Subcutaneous abdominal adipose tissue (tissue), 5 donors: Measurements from ENCODE around the gene MCOLN1.

Experiments
- H3K27ac ChIP-seq: one replicate; pipeline ENCODE4 v1.7.0; 2013; ENCODE audit warnings: low read depth, mild to moderate bottlenecking, inconsistent platforms, low read length, moderate library complexity
- H3K27me3 ChIP-seq, 5 donors: one replicate each; pipeline ENCODE4 v1.7.0; 2013; ENCODE audit warnings: low read length in 5 of 5, inconsistent platforms in 1 of 5; ENCODE audit not compliant: control insufficient read depth in 5 of 5, insufficient read depth in 4 of 5
- H3K36me3 ChIP-seq, 5 donors: one replicate each; pipeline ENCODE4 v1.7.0; 2013; ENCODE audit warnings: low read length in 5 of 5; ENCODE audit not compliant: control insufficient read depth in 5 of 5, insufficient read depth in 5 of 5
- H3K4me1 ChIP-seq, 5 donors: one replicate each; pipeline ENCODE4 v1.7.0; 2013; ENCODE audit warnings: low read length in 5 of 5, mild to moderate bottlenecking in 3 of 5, moderate library complexity in 1 of 5; ENCODE audit not compliant: control insufficient read depth in 5 of 5, insufficient read depth in 5 of 5
- H3K4me3 ChIP-seq, 5 donors: one replicate each; pipeline ENCODE4 v1.7.0; 2013; ENCODE audit warnings: low read length in 5 of 5, low read depth in 1 of 5
- H3K9ac ChIP-seq, 5 donors: one replicate each; pipeline ENCODE4 v1.7.0; 2013; ENCODE audit warnings: low read length in 5 of 5, mild to moderate bottlenecking in 4 of 5, moderate library complexity in 3 of 5
- H3K9me3 ChIP-seq, 5 donors: one replicate each; pipeline ENCODE4 v1.7.0; 2013; ENCODE audit warnings: low read length in 5 of 5; ENCODE audit not compliant: control insufficient read depth in 5 of 5
- donor health status: healthy.
- donor health status: healthy.
- donor health status: healthy.
- donor health status: healthy.
- donor health status: healthy.

The MCOLN1 gene

DNA sequence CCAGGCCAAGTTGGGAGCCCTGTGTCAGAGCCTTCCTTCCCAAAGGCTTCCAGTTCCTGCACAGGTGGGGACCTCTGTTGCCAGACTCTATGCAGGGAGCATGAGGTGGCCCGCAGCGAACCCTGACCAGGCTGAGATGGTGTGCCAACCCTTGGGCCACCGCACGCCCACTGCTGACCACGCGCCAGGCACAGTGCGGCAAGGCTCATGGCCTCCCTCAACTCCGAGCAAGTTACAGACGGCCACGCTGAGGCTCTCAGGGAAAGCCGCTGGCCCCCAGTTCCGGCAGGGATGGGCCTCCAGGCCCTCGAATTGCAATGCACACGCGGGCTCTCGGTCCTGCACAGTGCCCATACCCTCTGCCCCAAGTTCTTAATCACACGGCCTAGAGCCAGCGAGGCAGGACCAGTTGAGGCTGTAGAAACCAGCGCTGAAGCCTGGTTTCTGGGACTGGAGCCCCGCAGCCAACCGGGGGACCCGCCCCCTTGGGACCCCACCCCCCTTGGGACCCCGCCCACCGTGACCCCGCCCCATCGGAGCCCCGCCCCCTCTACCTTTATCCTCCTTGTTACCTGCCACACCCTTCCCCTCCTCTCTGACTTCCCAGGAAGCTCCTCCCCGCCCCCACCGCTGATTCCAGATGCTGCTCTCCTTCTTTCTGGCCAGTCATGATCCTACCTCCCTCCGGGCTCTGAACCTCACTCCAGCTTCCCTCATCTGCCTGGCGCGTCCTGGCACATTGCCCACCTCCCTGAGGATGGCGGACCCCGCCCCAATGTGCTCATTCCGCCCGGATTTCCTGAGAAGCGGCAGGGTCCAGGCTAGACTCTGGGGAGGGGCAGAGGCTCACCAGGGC is 39.6 kb upstream of the MCOLN1 start:
- H3K9me3 ChIP-seq = no peaks in the 10 kb centered on the region
- H3K27ac ChIP-seq = no peak overlapping the region
- peak overlapping the region in 2 of 5 donors; percentile 35 to 47 for H3K9ac ChIP-seq
- H3K4me3 ChIP-seq = peak overlapping the region in 1 of 5 donors; percentile 21
- H3K4me1 ChIP-seq = peaks cover 3 to 52% (median 43%) of the 10 kb centered on the region in 5 donors
- peaks cover 0 to 3% (median 0%) of the 10 kb centered on the region in 5 donors for H3K36me3 ChIP-seq
- no peaks in the 10 kb centered on the region for H3K27me3 ChIP-seq

DNA sequence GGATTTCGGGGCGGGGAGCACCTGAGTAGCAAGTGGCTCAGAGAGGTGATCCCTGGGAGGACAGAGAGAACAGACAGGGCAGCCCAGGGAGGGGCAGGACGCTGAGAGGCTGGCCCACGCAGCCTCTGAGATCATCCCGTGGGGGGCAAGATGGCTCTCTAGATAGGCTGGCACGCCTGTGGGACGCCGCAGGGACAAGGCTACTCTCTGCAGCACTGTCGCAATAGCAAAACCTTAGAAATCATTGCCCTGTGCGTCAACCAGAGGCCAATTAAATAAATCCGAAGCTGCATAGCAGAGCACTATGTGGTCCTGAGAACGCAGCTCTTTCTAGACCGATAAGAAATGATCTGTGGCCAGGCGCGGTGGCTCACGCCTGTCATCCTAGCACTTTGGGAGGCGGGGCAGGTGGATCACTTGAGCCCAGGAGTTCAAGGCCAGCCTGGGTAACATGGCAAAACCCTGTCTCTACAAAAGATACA is 38.7 kb upstream of the MCOLN1 start:
- Histone ChIP-seq H3K4me3 (no peak overlapping the region), H3K27ac (no peak overlapping the region)

GRCh38 chr19:7486923-7487322 is 35.5 kb upstream of the MCOLN1 start:
- Histone ChIP-seq H3K36me3 (peaks cover 0 to 3% (median 0%) of the 10 kb centered on the region in 5 donors), H3K27ac (no peak overlapping the region), H3K9ac (no peak overlapping the region), H3K27me3 (no peaks in the 10 kb centered on the region), H3K9me3 (no peaks in the 10 kb centered on the region), H3K4me1 (peaks cover 3 to 33% (median 31%) of the 10 kb centered on the region in 5 donors), H3K4me3 (no peak overlapping the region)

More for the DNA sequence above, 38.7 kb upstream of the MCOLN1 start:
- Histone ChIP-seq H3K4me1 (peaks cover 3 to 54% (median 47%) of the 10 kb centered on the region in 5 donors), H3K27me3 (no peaks in the 10 kb centered on the region), H3K9ac (no peak overlapping the region), H3K36me3 (peaks cover 0 to 3% (median 0%) of the 10 kb centered on the region in 5 donors), H3K9me3 (no peaks in the 10 kb centered on the region)

DNA sequence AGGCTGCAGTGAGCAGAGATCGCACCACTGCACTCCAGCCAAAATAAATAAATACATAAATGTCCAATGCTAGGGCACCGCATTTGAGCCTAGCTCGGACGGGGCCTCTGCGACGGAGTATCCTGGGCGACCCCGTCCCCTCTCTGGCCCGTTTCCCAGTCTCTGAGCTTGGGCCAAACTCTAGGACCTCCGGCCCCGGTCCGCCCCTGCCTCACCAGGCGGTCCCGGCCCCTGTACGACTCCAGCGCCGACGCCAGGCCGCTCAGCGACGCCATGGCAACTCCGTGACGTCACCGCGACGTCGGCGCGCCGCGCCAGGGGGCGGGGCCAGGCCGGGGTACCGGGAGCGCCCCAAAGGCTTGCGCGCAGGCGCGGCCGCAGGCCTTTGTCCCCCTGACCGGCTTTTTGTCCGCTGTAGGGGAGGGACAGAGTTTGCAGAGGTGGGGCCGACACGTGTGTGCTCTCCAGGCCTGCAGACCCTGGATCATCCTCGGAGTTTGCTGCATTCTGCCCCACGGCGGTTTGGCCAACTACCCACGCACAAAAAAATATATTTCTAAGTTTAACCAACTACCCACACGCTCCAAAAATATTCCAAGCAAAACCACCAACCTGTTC is 33.6 kb upstream of the MCOLN1 start, which contains the start of gene PEX11G:
Gene PEX11G (minus strand): TSS at position 300 of the 618 bp plus-strand sequence. CDS start 25 bp downstream, at position 275.
- Histone ChIP-seq H3K4me3 (peak within 1 kb of the TSS; percentile 70 to 78 (median 73)), H3K9me3 (no peaks in the 10 kb centered on the region), H3K36me3 (peaks cover 0 to 3% (median 0%) of the 10 kb centered on the region in 5 donors), H3K9ac (peak within 1 kb of the TSS; percentile 11 to 92 (median 85)), H3K27ac (peak within 1 kb of the TSS; percentile 52), H3K27me3 (no peaks in the 10 kb centered on the region), H3K4me1 (peaks cover 0 to 15% (median 15%) of the 10 kb centered on the region in 5 donors)

GRCh38 chr19:7489609-7490044 is 32.8 kb upstream of the MCOLN1 start:
- H3K36me3 ChIP-seq = peaks cover 0 to 3% (median 0%) of the 10 kb centered on the region in 5 donors
- no peaks in the 10 kb centered on the region for H3K27me3 ChIP-seq
- peaks cover 4 to 22% (median 19%) of the 10 kb centered on the region in 5 donors for H3K4me1 ChIP-seq
- no peaks in the 10 kb centered on the region for H3K9me3 ChIP-seq
- H3K9ac ChIP-seq = peak overlapping the region in 3 of 5 donors; percentile 81 to 91 (median 85)
- no peak overlapping the region for H3K27ac ChIP-seq
- H3K4me3 ChIP-seq = peak overlapping the region; percentile 70 to 78 (median 73)

DNA sequence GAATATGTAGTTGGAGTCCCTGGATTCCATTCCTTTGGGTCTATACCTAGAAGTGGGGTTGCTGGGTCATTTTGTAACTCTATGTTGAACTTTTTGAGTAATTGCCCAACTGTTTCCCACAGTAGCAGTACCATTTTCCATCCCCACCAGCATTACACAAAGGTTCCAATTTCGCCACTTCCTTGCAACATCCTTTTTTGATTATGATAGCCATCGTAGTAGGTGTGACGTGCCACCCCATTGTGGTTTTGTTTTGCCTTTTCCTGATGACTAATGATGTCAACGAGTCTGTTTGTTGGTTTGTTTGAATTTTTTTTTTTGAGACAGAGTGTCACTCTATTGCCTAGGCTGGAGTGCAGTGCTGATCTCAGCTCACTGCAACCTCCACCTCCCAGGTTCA is 30.3 kb upstream of the MCOLN1 start:
- H3K27me3 ChIP-seq = no peaks in the 10 kb centered on the region
- H3K4me1 ChIP-seq = peaks cover 5 to 25% (median 21%) of the 10 kb centered on the region in 5 donors
- H3K36me3 ChIP-seq = no peaks in the 10 kb centered on the region
- no peak overlapping the region for H3K27ac ChIP-seq
- no peak overlapping the region for H3K9ac ChIP-seq
- no peak overlapping the region for H3K4me3 ChIP-seq
- no peaks in the 10 kb centered on the region for H3K9me3 ChIP-seq

DNA sequence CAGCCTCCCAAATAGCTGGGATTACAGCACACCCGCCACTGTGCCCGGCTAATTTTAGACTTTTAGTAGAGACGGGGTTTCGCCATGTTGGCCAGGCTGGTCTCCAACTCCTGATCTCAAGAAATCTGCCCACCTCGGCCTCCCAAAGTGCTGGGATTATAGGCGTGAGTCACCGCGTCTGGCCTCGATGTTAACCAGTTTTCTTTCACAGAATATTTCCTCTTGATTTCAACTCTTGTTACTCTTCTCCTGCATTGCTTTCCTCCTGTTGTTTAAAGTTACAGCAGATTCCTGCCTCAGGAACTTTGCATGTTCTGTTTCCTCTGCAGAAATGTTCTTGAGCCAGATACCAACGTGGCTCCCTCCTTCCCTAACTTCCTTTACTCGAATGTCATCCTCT is 29.9 kb upstream of the MCOLN1 start:
- no peak overlapping the region for H3K9ac ChIP-seq
- H3K4me1 ChIP-seq = peaks cover 5 to 25% (median 21%) of the 10 kb centered on the region in 5 donors
- H3K27me3 ChIP-seq = no peaks in the 10 kb centered on the region
- H3K4me3 ChIP-seq = no peak overlapping the region
- H3K27ac ChIP-seq = no peak overlapping the region
- no peaks in the 10 kb centered on the region for H3K36me3 ChIP-seq
- no peaks in the 10 kb centered on the region for H3K9me3 ChIP-seq

GRCh38 chr19:7494416-7495098 is 27.9 kb upstream of the MCOLN1 start:
- Histone ChIP-seq H3K9ac (peak overlapping the region in 2 of 5 donors; percentile 48 to 59), H3K4me3 (peak overlapping the region in 1 of 5 donors; percentile 48)

GRCh38 chr19:7497292-7497691 is 25.1 kb upstream of the MCOLN1 start:
- peaks cover 2 to 19% (median 10%) of the 10 kb centered on the region in 5 donors for H3K27me3 ChIP-seq
- no peak overlapping the region for H3K4me3 ChIP-seq
- no peaks in the 10 kb centered on the region for H3K36me3 ChIP-seq
- H3K9me3 ChIP-seq = no peaks in the 10 kb centered on the region
- H3K27ac ChIP-seq = no peak overlapping the region
- H3K9ac ChIP-seq = no peak overlapping the region
- peaks cover 5 to 19% (median 17%) of the 10 kb centered on the region in 5 donors for H3K4me1 ChIP-seq

More at GRCh38 chr19:7494416-7495098, 27.9 kb upstream of the MCOLN1 start:
- H3K36me3 ChIP-seq = no peaks in the 10 kb centered on the region
- no peaks in the 10 kb centered on the region for H3K9me3 ChIP-seq
- peak overlapping the region; percentile 23 for H3K27ac ChIP-seq
- no peaks in the 10 kb centered on the region for H3K27me3 ChIP-seq
- peaks cover 5 to 11% (median 8%) of the 10 kb centered on the region in 5 donors for H3K4me1 ChIP-seq
